ENCODE results near the gene ABI3BP.

DNA sequence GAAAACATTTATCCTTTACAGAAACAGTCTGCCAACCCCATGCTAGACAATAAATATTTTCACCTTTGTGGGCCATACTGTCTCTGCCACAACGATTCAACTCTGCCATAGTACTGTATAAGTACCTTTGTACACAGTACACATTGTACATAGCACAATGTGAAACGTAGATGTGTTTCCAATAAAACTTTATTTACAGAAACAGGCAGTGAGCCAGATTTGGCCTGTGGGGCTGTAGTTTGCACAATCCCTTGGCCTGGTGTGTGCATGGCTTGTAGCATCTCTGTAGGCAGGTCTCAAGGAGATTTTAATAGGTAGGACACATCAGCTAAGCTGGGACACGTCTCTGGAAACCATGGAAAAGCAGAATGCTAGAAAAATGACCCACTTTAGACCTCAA, 209.6 kb downstream of the ABI3BP start:
- TF ChIP-seq, protein P1, sequence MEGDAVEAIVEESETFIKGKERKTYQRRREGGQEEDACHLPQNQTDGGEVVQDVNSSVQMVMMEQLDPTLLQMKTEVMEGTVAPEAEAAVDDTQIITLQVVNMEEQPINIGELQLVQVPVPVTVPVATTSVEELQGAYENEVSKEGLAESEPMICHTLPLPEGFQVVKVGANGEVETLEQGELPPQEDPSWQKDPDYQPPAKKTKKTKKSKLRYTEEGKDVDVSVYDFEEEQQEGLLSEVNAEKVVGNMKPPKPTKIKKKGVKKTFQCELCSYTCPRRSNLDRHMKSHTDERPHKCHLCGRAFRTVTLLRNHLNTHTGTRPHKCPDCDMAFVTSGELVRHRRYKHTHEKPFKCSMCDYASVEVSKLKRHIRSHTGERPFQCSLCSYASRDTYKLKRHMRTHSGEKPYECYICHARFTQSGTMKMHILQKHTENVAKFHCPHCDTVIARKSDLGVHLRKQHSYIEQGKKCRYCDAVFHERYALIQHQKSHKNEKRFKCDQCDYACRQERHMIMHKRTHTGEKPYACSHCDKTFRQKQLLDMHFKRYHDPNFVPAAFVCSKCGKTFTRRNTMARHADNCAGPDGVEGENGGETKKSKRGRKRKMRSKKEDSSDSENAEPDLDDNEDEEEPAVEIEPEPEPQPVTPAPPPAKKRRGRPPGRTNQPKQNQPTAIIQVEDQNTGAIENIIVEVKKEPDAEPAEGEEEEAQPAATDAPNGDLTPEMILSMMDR (IDR thresholded peaks at IDR 0.05; ENCODE audit: insufficient read depth, low read depth, low read length): no peak
- no peak for TF ChIP-seq EZH2 (IDR thresholded peaks at IDR 0.05; ENCODE audit: insufficient read depth, low read length)

Data from astrocyte (in vitro differentiated cells and primary cell).